ENCODE results near the gene NCOR1.
"Not testable (repeated sequence)": the region's sequence is repeated elsewhere in the genome, so short reads cannot be mapped to it uniquely, and the experiment has no call there.

Gene NCOR1

DNA sequence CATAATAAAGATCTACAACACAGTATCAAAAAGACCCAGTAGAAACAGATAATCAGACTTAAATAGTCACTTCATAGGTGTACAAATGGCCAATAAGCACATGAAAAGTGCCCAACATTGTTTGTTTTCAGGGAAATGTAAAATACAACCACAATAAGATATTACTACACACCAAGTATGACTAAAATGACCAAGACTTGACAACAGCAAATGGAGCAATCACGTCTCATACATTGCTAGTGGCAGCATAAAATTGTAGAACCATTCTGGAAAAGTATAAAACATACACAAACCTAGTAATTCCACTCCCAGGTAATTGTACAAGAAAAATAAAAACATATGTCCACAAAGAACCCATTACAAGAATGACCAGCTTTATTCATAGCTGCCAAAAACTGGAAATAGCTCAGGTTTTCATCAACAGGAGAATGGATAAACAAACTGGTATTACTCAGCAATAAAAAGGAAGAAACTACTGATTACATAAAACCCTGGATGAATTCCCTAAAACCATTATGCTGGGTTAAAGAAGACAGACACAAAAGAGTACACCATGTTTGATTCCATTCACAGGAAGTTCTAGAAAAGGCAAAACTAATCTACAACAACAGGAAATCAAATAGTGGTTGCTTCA lies 130.2 kb downstream of the NCOR1 start:
- no peak for DNase-seq

DNA sequence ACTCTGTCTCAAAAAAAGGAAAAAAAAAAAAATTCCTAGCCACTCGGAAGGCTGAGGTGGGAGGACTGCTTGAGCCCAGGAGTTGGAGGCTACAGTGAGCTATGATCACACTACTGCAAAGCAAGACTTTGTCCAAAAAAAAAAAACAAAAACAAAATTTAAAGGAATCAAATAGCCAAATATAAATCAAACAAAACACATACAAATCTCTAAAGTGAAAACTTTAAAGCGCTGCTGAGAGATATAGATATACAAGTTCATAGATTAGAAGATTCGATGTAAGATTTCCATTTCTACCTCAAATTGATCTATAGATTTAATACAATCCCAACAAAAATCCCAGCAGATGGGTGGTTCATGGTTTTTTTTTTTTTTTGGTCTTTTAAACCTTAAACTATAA lies 132.1 kb downstream of the NCOR1 start:
- no peak for DNase-seq

DNA sequence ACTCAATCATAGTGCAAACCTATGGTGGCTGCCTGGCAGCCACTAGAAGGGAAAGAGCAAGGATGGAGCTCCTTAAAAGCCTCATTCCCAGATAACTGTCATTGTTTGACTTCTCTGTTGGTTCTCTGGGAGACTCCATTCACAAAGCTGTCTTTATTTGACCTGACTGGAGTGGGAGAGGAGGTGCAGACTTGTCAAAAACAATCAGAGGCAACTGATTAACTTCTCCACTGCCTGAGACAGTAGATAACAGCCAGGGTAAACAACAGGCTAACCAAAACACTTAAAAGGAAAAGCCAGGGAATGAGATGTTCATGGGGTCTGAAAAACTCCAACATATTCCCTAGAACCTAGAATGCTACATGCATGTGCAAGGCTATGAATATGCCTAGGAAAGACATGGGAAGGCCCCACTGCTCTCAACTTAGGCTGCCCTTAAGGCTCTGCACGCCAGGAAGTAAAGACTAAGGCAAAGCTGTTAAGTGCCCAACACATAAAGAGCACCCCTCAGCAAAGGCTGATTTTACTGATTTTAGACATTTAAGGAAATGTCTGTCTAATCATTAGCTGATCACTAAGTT lies 133.7 kb downstream of the NCOR1 start:
- no peak for DNase-seq

DNA sequence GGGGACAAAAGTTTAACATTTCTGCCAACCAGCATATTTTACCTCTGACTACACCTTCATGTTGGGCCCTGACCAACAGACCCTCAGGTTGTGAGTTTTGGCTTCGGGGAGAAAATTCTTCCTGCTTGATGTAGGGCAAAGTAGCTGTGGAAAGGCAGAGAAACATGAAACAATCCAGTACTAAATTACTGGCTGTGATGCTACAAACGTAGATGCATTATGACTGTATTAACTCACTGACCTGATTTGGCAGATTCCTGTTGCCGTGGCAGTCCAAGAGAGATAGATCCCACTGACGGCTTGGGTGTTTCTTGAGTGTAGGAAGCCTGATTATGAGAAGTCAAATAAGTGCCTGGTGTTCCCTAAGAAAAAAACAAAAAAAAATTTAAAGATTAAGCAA lies 135.0 kb downstream of the NCOR1 start:
- no peak for DNase-seq

DNA sequence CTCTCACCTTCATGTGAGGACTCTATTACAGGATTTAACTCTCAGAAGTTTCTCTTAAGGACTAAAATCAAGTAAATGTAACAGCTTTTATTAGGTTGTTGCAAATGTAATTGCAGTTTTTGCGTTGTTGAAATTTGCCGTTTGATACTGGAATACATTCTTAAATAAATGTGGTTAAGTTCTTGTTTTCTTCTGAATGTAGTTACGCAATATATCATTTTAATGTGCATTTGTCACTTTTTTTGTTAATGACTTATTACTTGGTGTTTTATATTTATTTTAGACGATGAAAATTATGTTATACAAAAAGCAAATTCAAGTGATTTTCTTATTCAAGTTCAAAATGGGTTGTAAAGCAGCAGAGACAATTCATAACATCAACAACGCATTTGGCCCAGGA lies 139.4 kb downstream of the NCOR1 start:
- DNase-seq = no peak

DNA sequence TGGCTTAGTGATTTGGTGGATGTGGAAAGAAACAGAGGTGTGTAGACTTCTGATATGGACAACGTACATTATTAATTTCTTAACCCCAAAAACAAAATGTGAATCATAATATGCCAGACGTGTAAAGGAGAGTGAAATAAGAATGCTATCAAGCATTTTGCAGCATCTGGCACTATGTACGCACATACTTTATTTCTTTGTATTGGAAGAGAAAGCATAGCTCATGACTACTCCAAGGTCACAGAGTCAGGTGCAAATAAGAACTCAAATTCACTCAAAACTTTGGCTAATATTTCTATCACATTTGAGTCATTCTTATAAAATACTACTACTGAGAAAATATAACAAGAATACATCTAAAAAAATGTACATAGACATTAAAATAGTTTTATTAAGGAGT lies 140.9 kb downstream of the NCOR1 start:
- DNase-seq = no peak

DNA sequence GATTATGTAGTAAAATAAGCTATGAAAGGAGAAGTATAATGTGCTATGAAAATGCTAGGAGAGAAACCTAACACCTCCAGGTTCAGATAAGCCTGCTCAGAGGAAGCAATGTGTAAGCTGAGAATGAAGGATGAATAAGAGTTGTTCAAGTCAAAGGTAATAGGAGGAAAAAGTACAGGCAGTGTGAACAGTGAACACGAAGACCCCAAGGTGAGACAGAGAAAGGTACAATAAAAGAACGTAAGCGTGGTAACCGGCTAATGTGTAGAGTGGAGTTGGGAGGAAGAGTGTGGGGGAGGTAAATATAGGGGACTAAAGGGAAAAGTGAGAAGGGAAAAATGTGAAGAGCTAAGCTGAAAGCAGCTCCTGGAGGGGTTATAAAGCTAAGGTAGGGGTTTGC lies 141.5 kb downstream of the NCOR1 start:
- DNase-seq = no peak

DNA sequence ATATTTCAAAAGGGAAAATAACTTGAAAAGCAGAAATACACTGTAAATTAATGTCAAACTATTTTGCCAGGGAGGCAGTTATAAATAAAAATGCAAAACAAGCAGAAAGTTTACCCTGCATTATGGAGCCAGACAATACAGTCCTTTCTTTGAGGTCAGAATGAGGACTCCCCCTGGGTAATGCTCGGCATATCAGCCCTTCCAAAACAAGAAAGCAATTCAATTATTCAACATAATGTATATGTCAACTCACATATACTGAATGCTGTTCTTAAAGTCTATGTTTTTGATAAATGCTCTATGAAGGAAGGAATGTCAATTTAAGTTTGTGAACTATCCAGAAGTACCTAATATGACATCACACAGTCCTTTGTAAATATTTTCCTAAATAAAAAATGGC lies 143.3 kb downstream of the NCOR1 start:
- DNase-seq = no peak

DNA sequence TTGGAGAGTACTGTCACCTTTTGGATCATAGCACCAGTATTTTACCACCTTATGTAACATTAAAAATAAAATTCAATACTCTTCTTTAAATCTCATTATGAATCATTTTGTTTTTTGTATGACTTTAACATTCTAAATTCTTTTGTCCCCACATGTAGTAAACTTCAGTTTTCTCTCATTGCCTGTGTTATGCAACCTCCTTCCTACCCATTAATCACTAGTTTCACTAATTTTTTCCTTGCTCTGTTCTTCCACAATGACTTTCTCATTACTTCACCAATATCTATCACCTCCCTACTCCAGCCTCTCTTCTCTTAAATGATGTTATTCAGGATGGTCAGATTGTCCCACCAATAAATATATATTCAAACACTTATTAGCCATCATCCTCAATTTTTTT lies 147.0 kb downstream of the NCOR1 start:
- no peak for DNase-seq

DNA sequence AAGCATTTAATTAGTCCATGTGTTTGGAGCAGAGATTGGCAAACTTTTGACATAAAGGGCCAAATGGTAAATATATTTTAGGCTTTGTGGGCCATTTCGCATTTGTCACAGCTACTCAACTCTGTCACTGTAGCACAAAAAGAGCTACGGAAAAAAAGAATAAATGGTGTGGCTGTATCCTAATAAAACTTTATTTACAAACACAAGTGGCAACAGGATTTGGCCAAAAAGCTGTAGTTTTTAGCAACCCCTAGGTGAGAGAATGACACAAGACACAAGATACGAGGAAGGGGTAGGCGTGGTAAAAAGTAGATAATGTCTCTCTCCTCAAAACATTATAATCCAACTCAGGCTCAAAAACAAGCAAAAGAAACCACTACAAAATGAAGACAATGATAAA lies 149.2 kb downstream of the NCOR1 start:
- DNase-seq = no peak

DNA sequence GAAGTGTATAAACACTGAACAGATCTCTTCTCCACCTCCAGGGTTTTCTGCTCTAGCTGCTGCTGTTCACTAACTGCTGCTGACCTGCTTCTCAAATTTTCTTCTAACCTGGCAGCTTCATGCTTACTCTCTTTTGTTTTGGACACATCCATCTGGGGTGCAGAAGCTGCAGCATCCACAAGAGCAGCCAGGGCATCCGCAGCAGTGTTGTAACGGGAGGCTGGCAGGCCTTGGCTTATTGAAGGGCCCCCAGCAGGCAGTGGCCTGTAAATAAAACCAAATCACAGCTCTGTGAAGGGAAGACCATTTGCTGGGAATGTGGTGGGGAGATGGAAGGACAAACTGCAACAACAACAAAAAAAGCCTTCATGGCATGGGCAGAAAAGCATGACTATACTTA lies 153.7 kb downstream of the NCOR1 start:
- no peak for DNase-seq

DNA sequence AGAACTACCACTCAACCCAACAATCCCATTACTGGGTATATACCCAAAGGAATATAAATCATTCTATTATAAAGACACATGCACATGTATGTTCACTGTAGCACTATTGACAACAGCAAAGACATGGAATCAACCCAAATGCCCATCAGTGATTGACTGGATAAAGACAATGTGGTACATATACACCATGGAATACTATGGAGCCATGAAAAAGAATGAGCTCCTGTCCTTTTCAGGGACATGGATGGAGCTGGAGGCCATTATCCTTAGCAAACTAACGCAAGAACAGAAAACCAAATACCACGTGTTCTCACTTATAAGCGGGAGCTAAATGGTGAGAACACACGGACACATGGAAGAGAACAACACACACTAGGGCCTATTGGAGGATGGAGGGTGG lies 160.2 kb downstream of the NCOR1 start:
- DNase-seq = not testable (repeated sequence)

DNA sequence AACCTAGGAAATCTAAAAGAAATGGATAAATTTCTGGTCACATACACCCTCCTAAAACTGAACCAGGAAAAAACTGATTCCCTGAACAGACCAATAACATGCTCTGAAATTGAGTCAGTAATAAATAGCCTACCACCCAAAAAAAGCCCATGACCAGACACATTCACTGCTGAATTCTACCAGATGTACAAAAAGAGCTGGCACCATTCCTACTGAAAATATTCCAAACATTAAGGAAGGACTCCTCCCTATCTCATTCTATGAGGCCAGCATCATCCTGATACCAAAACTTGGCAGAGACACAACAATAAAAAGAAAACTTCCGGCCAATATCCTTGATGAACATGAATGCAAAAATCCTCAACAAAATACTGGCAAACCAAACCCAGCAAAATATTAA lies 162.8 kb downstream of the NCOR1 start:
- DNase-seq = no peak

DNA sequence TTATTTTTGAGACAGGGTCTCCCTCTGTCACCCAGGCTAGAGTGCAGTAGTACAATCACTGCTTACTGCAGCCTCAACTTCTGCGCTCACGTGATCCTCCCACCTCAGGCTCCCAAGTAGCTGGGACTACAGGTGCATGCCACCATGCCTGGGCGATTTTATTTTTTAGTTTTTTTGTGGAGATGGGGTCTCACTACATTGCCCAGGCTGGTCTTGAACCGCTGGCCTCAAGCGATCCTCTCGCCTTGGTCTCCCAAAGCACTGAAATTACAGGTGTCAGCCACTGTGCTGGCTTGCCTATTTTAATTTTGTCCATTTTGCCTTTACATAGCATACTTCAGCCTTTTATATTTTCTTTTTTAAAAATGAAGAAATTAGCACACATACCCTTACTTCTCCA lies 164.5 kb downstream of the NCOR1 start:
- DNase-seq = no peak

DNA sequence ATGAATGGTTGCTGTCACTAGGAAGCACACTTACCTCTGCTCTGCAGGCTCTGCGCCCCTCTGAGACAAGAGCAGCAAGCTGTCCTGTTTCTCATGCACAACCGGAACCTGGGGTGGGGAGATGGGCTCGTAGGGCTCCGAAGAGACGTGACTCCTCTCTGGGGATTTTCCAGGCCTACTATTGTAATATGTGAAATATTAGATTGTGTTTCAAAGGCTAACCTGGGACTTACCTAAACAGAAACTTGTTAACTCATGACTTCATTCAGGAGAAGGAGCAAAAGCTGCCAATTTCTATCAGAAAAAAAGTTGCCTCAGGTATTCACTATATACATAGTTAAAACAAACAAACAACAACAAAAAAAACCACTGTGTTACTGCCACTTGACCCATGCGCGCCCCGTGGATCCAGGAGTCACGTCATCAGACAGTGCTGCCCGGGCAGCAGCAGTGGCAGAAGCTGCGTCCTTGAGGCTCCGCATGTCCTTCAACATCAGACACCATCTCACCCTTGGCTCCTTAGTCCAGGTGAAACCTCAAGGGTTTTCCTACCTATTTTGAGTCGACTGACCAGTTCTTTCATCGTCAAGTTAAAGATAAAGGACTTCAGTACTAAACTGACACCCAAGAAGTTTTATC lies 166.4 kb downstream of the NCOR1 start:
- DNase-seq = no peak

DNA sequence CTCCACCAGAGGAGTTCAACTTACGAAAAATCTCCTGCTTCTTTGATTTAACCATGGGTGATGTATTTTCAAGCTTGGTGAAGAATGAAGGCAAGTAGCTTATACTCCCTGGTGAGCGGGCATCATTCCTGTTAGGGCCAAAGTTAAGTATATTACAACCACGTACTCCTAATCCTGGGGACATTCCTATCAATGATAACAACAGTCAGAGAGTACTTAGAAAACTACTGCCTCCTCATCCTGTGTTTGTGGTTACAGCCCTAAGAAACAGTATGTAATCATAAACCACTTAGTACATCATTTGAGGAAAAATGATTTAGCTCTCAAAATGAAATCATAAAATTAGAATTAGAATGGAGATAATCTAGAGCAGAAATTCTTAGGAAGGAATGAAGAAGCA lies 168.4 kb downstream of the NCOR1 start:
- no peak for DNase-seq

DNA sequence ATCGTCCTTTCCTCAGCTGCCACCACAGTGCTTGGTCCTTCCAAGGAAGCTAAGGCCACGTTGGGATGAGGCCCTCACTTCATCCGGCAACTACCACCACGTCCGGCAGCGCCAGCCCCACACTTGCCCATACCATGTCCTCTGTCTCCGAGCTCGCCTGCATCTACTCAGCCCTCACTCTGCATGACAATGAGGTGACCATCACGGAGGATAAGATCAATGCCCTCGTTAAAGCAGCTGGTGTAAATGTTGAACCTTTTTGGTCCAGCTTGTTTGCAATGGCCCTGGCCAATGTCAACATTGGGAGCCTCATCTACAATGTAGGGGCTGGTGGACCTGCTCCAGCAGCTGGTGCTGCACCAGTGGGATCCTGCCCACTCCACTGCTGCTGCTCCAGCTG lies 170.8 kb downstream of the NCOR1 start:
- DNase-seq = no peak

DNA sequence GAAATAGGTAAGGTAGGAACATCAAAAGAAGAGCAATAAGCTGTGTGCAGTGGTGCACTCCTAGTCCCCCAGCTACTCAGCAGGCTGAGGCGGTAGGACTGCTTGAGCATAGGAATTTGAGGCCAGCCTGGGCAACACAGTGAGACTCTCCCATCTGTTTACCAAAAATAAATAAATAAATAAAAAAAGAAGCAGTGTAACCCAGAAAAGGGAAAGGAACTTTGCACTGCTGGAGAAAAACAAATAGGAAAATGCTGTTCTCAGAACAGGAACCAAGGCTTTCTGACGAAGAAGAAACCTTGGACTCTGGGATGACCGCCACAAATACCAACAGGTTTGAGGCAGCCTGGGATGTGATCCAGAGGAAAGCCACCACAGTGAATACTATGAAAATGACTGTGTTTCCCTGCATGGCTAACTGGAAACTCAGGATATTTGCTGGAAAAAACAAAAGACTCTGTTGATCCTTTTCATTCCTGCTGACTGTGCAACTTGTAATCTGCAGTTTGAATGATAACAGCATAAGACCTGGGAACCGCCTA lies 174.6 kb downstream of the NCOR1 start:
- no peak for DNase-seq

DNA sequence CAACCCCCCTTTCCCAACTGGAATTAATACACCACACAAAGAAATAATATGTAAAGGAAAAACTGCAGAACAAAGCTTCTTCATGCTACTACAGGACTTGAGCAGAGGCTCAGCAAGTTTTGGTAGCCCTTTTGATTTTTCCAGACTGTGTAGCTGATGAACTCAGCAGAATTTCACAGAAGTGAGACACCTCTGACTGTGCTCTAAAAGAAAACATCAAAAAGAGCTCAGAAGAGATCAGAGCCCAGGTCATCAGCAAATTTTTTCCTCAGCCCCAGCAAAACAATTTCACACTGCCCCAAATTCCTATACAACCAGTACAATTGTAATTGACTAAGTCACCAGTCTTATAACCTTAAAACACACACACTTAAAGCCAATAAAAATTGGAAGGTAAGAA lies 177.7 kb downstream of the NCOR1 start:
- DNase-seq = no peak

DNA sequence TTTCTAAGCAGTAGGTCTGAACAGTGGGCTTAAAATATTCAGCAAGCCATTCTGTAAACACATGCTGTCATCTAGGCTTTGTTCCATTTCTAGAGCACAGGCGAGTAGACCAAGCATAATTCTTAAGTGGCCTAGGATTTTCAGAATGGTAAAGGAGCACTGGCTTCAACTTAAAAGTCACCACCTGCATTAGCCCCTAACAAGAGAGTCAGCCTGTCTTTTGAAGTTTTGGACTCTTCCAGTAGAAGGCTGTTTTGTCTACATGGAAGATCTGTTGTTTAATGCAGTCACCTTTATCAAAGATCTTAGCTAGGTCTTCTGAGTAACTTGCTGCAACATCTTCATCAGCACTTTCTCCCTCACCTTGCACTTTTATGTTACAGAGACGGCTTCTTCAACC lies 179.1 kb downstream of the NCOR1 start:
- no peak for DNase-seq

DNA sequence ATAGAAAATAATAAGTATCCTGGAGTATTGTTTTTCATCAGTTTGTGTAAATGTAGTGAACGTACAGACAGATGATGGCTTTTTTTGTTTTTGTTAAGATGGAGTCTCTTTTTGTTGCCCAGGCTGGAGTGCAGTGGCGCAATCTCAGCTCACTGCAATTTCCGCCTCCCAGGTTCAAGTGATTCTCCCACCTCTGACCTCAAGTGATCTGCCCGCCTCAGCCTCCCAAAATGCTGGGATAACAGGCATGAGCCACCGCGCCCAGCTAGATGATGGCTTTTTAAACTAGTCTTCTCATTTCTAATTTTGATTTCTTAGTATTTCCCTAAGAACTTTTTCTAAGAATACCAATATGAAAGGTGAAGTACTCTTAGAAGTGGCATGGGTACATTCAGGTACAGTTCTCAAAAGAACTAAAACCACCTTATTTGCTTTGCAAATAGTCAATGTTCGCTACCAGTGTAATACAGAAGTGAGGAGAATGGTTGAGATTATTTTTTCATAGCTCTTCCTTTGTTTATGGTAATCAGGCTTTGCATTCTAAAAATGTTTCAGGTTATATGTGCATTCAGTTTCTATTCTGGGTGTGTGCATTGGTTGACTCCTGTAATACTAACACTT lies 181.5 kb downstream of the NCOR1 start:
- no peak for DNase-seq

DNA sequence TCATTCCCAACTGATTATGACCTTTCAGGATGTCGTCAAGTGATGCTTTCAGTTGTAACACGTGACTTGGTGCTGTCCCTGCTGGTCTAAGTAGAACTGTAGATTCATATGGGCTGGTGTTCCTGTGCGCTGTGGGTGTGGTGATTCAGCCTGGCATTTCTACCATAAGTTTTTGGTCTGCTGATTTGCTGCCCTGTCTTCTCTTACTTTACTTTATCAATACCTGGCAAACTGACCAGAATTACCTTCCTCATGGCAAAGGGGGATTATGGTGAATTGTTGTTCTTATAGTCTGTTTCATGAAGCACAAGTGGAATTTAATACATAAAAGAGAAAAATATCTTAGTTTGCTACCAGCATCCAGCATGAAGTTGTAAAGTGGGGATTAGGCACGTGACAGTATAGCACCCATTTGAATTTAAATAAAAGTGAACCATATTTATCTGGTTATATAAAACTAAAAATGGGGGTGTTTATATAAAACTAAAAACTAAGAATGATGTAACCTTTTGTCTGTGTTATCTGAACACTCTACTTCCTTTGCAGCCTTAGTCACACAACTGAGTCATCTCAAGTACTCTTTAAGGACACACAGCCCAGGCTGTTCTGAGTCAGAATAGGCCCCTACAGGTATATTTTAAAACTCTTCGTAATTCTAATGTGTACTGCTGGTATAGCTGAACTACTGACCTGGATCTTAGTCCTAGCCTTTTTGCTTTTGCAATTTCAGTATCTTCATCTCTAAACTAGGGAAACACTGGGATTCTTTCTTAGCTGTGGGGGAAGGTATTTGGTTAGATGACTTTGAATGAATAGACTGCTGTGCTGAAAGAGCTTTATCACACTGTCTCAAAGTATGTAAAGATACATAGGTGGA lies 187.4 kb downstream of the NCOR1 start:
- DNase-seq = no peak

DNA sequence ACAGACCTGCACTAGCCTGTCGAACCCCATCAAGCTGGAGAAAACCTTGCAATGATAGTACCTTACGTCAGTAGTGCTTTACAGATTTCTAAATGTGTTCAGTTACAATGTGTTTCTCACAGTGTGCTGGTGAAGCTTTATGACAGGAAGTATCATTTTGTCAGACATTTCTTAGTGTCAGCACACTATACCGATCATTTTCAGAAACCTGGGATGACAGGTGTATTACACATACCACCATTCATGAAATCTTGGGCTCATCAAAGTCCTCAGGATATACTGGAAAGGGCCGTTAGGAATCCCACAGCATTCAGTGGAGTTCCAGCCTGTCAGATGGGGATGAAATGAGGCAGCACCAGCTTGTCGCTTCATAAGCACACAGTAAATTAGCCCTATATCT lies 188.4 kb downstream of the NCOR1 start:
- no peak for DNase-seq
